ENCODE data around the gene MCOLN2. TPM values are rescaled to one million over a fixed set of nuclear protein-coding genes. Genes with fewer than 3 reads are reported as not detected.
"Not testable (repeated sequence)": the region's sequence is repeated elsewhere in the genome, so short reads cannot be mapped to it uniquely, and the experiment has no call there.

MCOLN2 gene
- total RNA-seq: not detected in 2 replicates

- no peak for DNase-seq (ENCODE audit: extremely low read depth, low read depth, low spot score)
These were observed at the start of gene MCOLN2 for GRCh38 chr1:84996846-84997666. Gene MCOLN2, minus strand, starts transcription at chr1:84997113. Its CDS starts 241 bp downstream, at chr1:84996872.

GRCh38 chr1:85042413-85042812 is 45.5 kb upstream of the MCOLN2 start:
- DNase-seq (ENCODE audit: extremely low read depth, low read depth, low spot score): no peak

- no peak for DNase-seq (ENCODE audit: extremely low read depth, low read depth, low spot score)
These were observed 44.9 kb upstream of the MCOLN2 start for GRCh38 chr1:85041793-85042192.

- no peak for DNase-seq (ENCODE audit: extremely low read depth, low read depth, low spot score)
These were observed 36.3 kb upstream of the MCOLN2 start for GRCh38 chr1:85033221-85033620.

GRCh38 chr1:85030536-85030935 is 33.6 kb upstream of the MCOLN2 start:
- no peak for DNase-seq (ENCODE audit: extremely low read depth, low read depth, low spot score)

GRCh38 chr1:85028151-85028550 is 31.2 kb upstream of the MCOLN2 start:
- DNase-seq (ENCODE audit: extremely low read depth, low read depth, low spot score): no peak

GRCh38 chr1:85027242-85027983 is 30.5 kb upstream of the MCOLN2 start:
- DNase-seq (ENCODE audit: extremely low read depth, low read depth, low spot score): no peak

GRCh38 chr1:85025940-85026339 is 29.0 kb upstream of the MCOLN2 start:
- DNase-seq (ENCODE audit: extremely low read depth, low read depth, low spot score): no peak

- DNase-seq (ENCODE audit: extremely low read depth, low read depth, low spot score): no peak
These were observed 27.8 kb upstream of the MCOLN2 start for GRCh38 chr1:85024736-85025135.

GRCh38 chr1:85022700-85023099 is 25.8 kb upstream of the MCOLN2 start:
- DNase-seq (ENCODE audit: extremely low read depth, low read depth, low spot score): no peak

- DNase-seq (ENCODE audit: extremely low read depth, low read depth, low spot score): no peak
These were observed 23.1 kb upstream of the MCOLN2 start for GRCh38 chr1:85019994-85020393.

- DNase-seq (ENCODE audit: extremely low read depth, low read depth, low spot score): no peak
These were observed 18.9 kb upstream of the MCOLN2 start for GRCh38 chr1:85015826-85016225.

GRCh38 chr1:85005641-85006040 is 8.7 kb upstream of the MCOLN2 start:
- DNase-seq (ENCODE audit: extremely low read depth, low read depth, low spot score): not testable (repeated sequence)

GRCh38 chr1:85001742-85002141 is 4.8 kb upstream of the MCOLN2 start:
- DNase-seq (ENCODE audit: extremely low read depth, low read depth, low spot score): no peak

- DNase-seq (ENCODE audit: extremely low read depth, low read depth, low spot score): no peak
These were observed 1.8 kb upstream of the MCOLN2 start for GRCh38 chr1:84998642-84999280.

- DNase-seq (ENCODE audit: extremely low read depth, low read depth, low spot score): no peak
These were observed 1.0 kb upstream of the MCOLN2 start for GRCh38 chr1:84997667-84998600.

GRCh38 chr1:84995484-84996334 is 1.2 kb downstream of the MCOLN2 start:
- no peak for DNase-seq (ENCODE audit: extremely low read depth, low read depth, low spot score)

GRCh38 chr1:84991097-84991920 is 5.6 kb downstream of the MCOLN2 start:
- no peak for DNase-seq (ENCODE audit: extremely low read depth, low read depth, low spot score)

- DNase-seq (ENCODE audit: extremely low read depth, low read depth, low spot score): no peak
These were observed 8.3 kb downstream of the MCOLN2 start for GRCh38 chr1:84988588-84988987.
